GM12878 (cell line): ENCODE results near the gene RFK.

Experiments used
- ASH2L ChIP-seq: fragments of 300-600, 200-600 bp; sonication (generic); IDR thresholded peaks from 2 replicates; pipeline ENCODE4 v1.6.1; 2017; ENCODE audit warnings: low read depth, mild to moderate bottlenecking, borderline replicate concordance
- BHLHE40 ChIP-seq, 2 experiments: fragments of 450-650 bp in 1 of 2; IDR thresholded peaks; 2 replicates each; pipeline ENCODE4 v1.6.1; 2011 to 2017; ENCODE audit warnings: low read depth in 2 of 2, borderline replicate concordance in 1 of 2, improper control_type of control experiment in 1 of 2, low read length in 1 of 2, mild to moderate bottlenecking in 1 of 2
- TF ChIP-seq, protein P1 (sequence below), 3 experiments: IDR thresholded peaks in 2 of 3; conservative IDR thresholded peaks in 1 of 3; 2 replicates each; pipeline ENCODE4 v1.5.1; 2011; ENCODE audit warnings: low read depth in 3 of 3, low read length in 3 of 3, mild to moderate bottlenecking in 3 of 3, control low read depth in 2 of 3, moderate library complexity in 2 of 3, inconsistent platforms in 1 of 3, mixed read lengths in 1 of 3; ENCODE audit not compliant: control insufficient read depth in 2 of 3, insufficient read depth in 1 of 3; ENCODE audit errors: extremely low read depth in 1 of 3

DNA sequence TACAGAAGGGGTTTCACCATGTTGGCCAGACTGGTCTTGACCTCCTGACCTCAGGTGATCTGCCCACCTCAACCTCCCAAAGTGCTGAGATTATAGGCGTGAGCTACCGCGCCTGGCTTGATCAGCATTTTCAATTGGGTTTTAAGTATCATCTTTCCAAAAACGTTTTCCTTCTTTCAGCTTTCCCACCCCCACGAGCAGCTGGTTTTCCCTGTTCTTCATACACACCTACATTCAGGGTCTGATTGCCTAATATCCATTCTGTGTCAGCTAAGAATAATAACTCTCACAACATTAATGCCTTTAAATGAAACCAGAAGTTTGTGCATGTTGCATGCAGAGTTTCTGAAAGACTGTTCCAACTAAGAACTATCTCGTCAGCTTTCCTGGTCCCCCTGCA lies 38.3 kb downstream of the RFK start:
- TF ChIP-seq BHLHE40 (IDR thresholded peaks at IDR 0.05; ENCODE audit: borderline replicate concordance in 1 of 2, low read depth in 2 of 2, low read length in 1 of 2) (no peak), ASH2L (no peak)
- TF ChIP-seq, protein P1, sequence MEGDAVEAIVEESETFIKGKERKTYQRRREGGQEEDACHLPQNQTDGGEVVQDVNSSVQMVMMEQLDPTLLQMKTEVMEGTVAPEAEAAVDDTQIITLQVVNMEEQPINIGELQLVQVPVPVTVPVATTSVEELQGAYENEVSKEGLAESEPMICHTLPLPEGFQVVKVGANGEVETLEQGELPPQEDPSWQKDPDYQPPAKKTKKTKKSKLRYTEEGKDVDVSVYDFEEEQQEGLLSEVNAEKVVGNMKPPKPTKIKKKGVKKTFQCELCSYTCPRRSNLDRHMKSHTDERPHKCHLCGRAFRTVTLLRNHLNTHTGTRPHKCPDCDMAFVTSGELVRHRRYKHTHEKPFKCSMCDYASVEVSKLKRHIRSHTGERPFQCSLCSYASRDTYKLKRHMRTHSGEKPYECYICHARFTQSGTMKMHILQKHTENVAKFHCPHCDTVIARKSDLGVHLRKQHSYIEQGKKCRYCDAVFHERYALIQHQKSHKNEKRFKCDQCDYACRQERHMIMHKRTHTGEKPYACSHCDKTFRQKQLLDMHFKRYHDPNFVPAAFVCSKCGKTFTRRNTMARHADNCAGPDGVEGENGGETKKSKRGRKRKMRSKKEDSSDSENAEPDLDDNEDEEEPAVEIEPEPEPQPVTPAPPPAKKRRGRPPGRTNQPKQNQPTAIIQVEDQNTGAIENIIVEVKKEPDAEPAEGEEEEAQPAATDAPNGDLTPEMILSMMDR (IDR thresholded peaks at IDR 0.05 in 2 of 3, conservative IDR thresholded peaks at IDR 0.05 in 1 of 3; ENCODE audit: control insufficient read depth in 2 of 3, extremely low read depth in 1 of 3, insufficient read depth in 1 of 3, low read depth in 3 of 3, low read length in 3 of 3): no peak
